NB4 (cell line): ENCODE results near the gene FGF23.

Experiments used
- CTCF ChIP-seq: IDR thresholded peaks from one replicate; pipeline ENCODE4 v1.5.1; 2012; ENCODE audit warnings: low read depth, low read length
- MAX ChIP-seq: IDR thresholded peaks from 2 replicates; pipeline ENCODE4 v1.6.1; 2011; ENCODE audit warnings: low read depth, low read length
- MYC ChIP-seq: IDR thresholded peaks from 2 replicates; pipeline ENCODE4 v1.6.1; 2011; ENCODE audit warnings: low read depth, low read length
- POLR2A ChIP-seq: IDR thresholded peaks from 2 replicates; pipeline ENCODE4 v1.6.1; 2011; ENCODE audit warnings: mild to moderate bottlenecking; ENCODE audit not compliant: insufficient read length; ENCODE audit errors: extremely low read depth

- no peak for TF ChIP-seq CTCF
- no peak for TF ChIP-seq MAX
- no peak for TF ChIP-seq POLR2A
- no peak for TF ChIP-seq MYC
Observed at GRCh38 chr12:4346931-4347330, 32.6 kb downstream of the FGF23 start.
